Stimulated activated CD4-positive, alpha-beta T cell treated with anti-CD3 and anti-CD28 coated beads, Interleukin-15, amount 100 ng/mL, for 24 hours (primary cell): Measurements from ENCODE around the gene BAIAP2L1.

Experiments used
- DNase-seq: peaks from one replicate; pipeline ENCODE4 v3.0.0-alpha.2; 2020

BAIAP2L1 gene

GRCh38 chr7:98265841-98266271, 135.0 kb downstream of the BAIAP2L1 start:
- no peak for DNase-seq

GRCh38 chr7:98257701-98258100, 143.2 kb downstream of the BAIAP2L1 start:
- DNase-seq, result no peak

GRCh38 chr7:98256431-98256830, 144.5 kb downstream of the BAIAP2L1 start:
- DNase-seq, result no peak

GRCh38 chr7:98254951-98255610, 145.8 kb downstream of the BAIAP2L1 start:
- DNase-seq, result no peak

- DNase-seq, result no peak
These were observed 146.4 kb downstream of the BAIAP2L1 start for GRCh38 chr7:98254516-98254915.

- DNase-seq, result no peak
These were observed 148.3 kb downstream of the BAIAP2L1 start for GRCh38 chr7:98252425-98253054.

GRCh38 chr7:98251601-98252424, 149.1 kb downstream of the BAIAP2L1 start, which contains the start of gene TECPR1:
Gene TECPR1 (minus strand): TSS chr7:98252232. CDS start chr7:98246146, 6,086 bp downstream.
- peak; percentile 92 for DNase-seq

GRCh38 chr7:98251231-98251600, 149.7 kb downstream of the BAIAP2L1 start:
- no peak for DNase-seq

- peak; percentile 51 for DNase-seq
These were observed 150.1 kb downstream of the BAIAP2L1 start for GRCh38 chr7:98250789-98251188.

GRCh38 chr7:98249106-98249505, 151.8 kb downstream of the BAIAP2L1 start:
- no peak for DNase-seq

GRCh38 chr7:98248156-98248555, 152.7 kb downstream of the BAIAP2L1 start:
- no peak for DNase-seq

- no peak for DNase-seq
These were observed 156.0 kb downstream of the BAIAP2L1 start for GRCh38 chr7:98244871-98245270.

GRCh38 chr7:98242934-98243333, 158.0 kb downstream of the BAIAP2L1 start:
- no peak for DNase-seq

- no peak for DNase-seq
These were observed 158.5 kb downstream of the BAIAP2L1 start for GRCh38 chr7:98242342-98242741.

- no peak for DNase-seq
These were observed 159.1 kb downstream of the BAIAP2L1 start for GRCh38 chr7:98241674-98242241.
